Activated naive CD4-positive, alpha-beta T cell treated with anti-CD3 and anti-CD28 coated beads, Interleukin-2, amount 50 U/mL, for 24 hours (primary cell): Measurements from ENCODE around the gene AFDN.

ENCODE experiments used
- H3K27ac Mint-ChIP-seq: one replicate; pipeline ENCODE4 v1.8.0; 2021; ENCODE audit warnings: mild to moderate bottlenecking, mixed read lengths
- H3K27me3 Mint-ChIP-seq: one replicate; pipeline ENCODE4 v1.8.0; 2021; ENCODE audit warnings: mixed read lengths
- H3K36me3 Mint-ChIP-seq: one replicate; pipeline ENCODE4 v1.8.0; 2021; ENCODE audit warnings: mixed read lengths
- H3K4me1 Mint-ChIP-seq: one replicate; pipeline ENCODE4 v1.8.0; 2021; ENCODE audit warnings: mixed read lengths
- H3K4me3 Mint-ChIP-seq: one replicate; pipeline ENCODE4 v1.8.0; 2021; ENCODE audit warnings: mild to moderate bottlenecking, mixed read lengths
- H3K9me3 Mint-ChIP-seq: one replicate; pipeline ENCODE4 v1.8.0; 2021; ENCODE audit warnings: mixed read lengths

AFDN gene

DNA sequence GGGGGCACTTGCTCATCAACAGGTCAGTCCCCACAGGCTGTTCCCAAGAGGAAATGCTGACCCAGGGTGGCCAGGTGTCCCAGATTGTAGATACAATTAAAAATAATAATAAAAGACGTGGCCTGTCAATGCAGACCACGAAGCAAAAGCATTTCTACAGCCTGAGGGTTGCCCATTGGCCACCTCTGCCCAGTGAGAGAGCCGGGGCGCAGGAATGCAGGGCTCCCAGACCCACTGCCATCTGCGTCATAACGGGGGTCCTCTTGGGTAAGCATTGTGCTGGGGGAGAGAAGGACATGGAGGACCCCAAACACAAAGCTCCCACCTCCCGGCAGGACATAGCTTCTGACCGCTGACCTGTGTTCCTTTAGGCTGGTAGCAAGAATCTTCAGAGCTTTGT is 22.9 kb upstream of the AFDN start:
- Mint-ChIP-seq H3K4me3 (no peak overlapping the region), H3K27ac (no peak overlapping the region), H3K36me3 (no peaks in the 10 kb centered on the region), H3K4me1 (no peaks in the 10 kb centered on the region), H3K9me3 (no peaks in the 10 kb centered on the region), H3K27me3 (peaks cover 13% of the 10 kb centered on the region)

DNA sequence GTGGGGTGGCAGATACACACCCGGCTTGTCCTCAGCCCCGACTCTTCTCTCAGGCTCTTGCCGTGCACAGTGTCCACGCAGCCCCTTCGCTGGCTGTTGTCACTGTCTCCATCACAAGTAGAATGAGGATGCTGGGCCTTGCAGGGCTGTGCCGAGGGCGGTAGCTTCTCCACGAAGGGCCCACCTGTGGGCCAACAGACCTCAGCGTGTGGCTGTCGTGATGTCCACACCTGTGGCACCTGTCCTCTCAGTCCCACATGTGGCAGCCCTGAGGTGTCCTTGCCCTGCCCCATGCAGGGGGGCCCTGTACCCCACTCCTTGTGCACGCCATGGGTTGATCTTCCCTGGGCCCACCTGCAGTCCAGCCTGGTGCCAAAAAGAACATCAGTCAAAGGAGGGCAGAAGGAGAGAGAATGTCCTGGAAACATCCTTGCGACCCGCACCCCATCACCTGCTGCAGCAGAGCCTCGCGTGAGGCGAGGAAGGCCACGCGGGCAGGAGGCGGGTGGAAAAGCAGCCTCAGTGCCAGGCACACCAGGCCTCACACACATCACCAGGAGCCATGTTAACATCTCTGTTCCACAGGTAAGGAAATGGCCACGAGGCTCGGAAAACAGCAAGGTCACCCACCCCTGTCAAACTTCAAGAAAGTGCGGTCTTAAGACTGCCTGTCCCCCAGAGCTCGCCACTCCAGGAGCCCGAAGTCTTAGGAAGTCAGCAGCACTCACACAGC is 22.3 kb upstream of the AFDN start:
- Mint-ChIP-seq H3K4me1 (no peaks in the 10 kb centered on the region), H3K9me3 (no peaks in the 10 kb centered on the region), H3K4me3 (no peak overlapping the region), H3K27me3 (peaks cover 14% of the 10 kb centered on the region), H3K36me3 (no peaks in the 10 kb centered on the region), H3K27ac (no peak overlapping the region)

DNA sequence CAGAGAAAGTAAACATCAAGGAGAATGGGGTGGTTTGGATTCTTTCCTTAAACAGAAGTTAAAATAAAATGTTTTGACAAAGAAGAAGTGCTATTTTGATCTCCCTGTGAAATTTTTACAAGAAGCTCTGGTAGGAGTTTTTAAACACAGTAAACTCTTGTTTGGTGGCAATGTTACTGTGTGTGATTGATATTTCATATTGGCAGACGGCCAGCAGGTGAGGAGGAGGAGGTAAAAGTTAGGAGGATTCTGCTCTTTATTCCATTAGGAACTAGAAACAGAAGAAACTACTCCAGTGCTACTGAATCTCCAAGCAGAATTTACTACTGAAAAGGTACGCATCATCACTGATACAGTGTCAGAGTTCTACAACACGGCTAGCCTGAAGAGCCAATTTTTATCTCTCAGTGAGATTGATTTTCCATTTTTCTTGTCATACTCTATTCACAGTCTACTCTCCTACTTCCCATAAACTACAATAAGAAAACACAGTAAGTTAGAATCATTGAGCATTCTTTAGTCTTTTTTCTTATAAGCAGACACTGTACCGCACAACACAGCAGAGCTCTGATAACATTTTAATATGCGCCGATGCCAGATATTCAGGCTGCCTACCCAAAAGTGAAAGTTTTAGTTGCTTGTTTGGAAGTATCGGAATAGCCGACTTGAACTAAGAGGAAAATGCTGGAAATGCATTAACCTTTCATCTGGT is 21.2 kb upstream of the AFDN start:
- no peaks in the 10 kb centered on the region for H3K4me1 Mint-ChIP-seq
- H3K9me3 Mint-ChIP-seq: no peaks in the 10 kb centered on the region
- no peaks in the 10 kb centered on the region for H3K36me3 Mint-ChIP-seq
- H3K27ac Mint-ChIP-seq: no peak overlapping the region
- no peak overlapping the region for H3K4me3 Mint-ChIP-seq
- H3K27me3 Mint-ChIP-seq: peaks cover 14% of the 10 kb centered on the region

DNA sequence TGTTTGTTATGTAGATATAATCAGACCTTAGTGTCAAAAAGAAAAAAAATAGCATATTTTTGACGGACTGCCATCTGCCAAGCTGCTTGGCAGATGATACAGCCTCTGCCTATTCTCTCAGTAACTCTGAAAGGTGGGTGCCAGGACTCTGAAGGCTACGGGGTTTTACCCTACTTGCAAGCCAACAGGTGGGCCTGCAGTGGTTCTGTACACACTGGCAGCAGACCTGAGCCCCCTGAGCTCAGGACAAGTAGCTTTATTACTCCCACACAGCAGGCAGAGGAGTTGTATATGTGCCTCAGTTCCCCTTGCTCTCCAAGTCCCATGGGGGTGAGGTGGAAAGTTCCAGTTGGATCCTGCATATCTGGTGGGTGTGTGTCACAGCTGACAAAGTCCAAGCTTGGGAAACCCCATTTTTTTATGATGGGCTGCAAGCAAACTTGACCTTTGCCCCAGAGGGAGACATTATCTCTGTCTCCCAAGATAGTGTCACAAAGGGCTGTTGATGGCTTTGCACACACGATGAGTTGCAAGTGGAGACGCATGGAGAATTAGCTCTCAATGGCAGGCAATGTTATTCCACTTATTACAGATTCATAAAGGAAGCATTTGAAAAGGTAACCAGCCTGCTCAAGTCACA is 20.5 kb upstream of the AFDN start:
- no peaks in the 10 kb centered on the region for H3K4me1 Mint-ChIP-seq
- H3K36me3 Mint-ChIP-seq: no peaks in the 10 kb centered on the region
- no peak overlapping the region for H3K4me3 Mint-ChIP-seq
- H3K27me3 Mint-ChIP-seq: peaks cover 16% of the 10 kb centered on the region
- H3K9me3 Mint-ChIP-seq: no peaks in the 10 kb centered on the region
- no peak overlapping the region for H3K27ac Mint-ChIP-seq

DNA sequence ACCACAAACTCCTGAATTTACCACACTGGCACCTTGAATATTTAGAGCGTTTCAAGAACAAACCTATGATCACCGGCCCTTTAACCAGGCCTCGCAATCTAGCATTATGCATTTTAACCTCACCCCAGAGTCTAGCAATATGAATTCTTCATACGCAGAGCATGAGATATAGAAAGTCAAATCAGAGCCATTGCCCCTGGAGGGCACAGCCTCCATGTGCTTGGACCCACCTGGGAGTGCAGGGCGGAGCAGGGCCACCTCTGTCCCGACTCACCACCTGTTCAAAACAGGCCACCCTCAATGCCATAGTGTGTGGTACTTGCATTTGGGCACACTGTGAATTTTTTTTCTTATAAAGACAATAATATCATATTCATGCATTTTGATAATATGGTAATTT is 19.5 kb upstream of the AFDN start:
- Mint-ChIP-seq H3K4me1 (no peaks in the 10 kb centered on the region), H3K36me3 (no peaks in the 10 kb centered on the region), H3K27me3 (peaks cover 20% of the 10 kb centered on the region), H3K4me3 (no peak overlapping the region), H3K9me3 (no peaks in the 10 kb centered on the region), H3K27ac (no peak overlapping the region)

DNA sequence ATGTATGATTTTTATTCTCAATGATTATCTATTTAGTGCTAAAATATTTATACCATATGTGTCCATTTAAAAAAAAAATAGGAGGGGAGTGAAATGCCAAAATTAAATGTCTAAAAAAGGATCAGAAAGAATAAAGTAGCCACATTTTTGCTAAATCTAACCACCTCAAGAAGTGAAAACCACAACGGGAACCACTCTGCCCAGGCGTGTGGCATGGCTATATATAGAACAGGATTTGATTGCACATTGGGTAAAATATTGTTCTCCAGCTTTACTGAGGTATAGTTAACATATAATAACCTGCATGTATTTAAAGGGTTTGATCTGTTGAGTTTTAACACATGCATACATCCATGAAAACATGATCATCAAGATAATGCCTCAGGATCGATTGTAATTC is 19.0 kb upstream of the AFDN start:
- H3K36me3 Mint-ChIP-seq: no peaks in the 10 kb centered on the region
- H3K4me3 Mint-ChIP-seq: no peak overlapping the region
- H3K9me3 Mint-ChIP-seq: no peaks in the 10 kb centered on the region
- H3K4me1 Mint-ChIP-seq: no peaks in the 10 kb centered on the region
- peaks cover 21% of the 10 kb centered on the region for H3K27me3 Mint-ChIP-seq
- no peak overlapping the region for H3K27ac Mint-ChIP-seq

DNA sequence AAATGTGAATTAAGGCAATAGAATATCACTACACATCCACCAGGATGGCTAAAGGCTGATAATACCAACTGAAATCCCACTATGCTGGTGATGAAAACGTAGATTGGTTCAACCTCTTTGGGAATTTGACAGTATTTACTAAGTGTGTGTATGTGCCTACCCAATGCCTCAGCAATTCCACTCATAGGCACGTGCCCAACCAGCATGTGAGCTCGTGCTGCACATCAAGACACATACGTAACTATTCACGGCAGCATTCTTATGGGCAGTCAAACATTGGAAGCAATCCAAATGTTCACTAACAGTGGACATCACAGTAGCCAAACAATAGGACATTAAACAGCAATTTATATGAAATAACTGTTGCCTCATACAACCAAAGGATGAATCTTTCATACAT is 15.7 kb upstream of the AFDN start:
- Mint-ChIP-seq H3K9me3 (no peaks in the 10 kb centered on the region), H3K27ac (no peak overlapping the region), H3K4me1 (no peaks in the 10 kb centered on the region), H3K36me3 (no peaks in the 10 kb centered on the region), H3K27me3 (peaks cover 11% of the 10 kb centered on the region), H3K4me3 (no peak overlapping the region)

DNA sequence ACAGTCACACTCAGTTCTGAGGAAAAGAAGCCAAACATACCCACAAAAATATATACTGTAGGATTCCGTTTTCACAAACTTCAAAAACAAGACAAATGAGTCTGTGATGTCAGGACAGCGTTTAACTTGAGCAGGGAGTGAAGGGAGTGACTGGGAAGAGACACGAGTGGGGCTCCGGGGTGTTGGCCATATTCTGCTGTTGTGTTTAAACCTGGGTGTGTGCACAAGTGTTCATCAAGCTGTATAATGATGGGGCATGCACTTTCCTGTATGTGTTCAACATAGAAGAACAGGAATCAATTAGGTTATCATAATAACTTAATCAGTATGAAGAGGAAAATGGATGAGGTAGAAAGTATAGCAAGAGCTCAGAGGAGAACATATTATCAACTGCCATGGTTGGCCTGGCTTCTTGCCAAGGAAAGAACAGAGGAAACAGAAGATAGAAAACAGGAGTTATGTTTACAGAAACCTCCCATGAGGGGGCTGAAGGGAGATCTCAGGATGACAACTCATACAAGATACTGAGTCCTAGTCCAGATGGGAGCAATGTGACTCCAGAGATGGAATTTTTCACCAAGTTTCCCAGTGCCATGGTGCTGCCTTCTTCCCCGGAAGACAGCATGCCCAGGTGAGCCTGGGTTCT is 15.1 kb upstream of the AFDN start:
- Mint-ChIP-seq H3K27ac (no peak overlapping the region), H3K4me3 (no peak overlapping the region), H3K4me1 (no peaks in the 10 kb centered on the region), H3K27me3 (peaks cover 11% of the 10 kb centered on the region), H3K36me3 (no peaks in the 10 kb centered on the region), H3K9me3 (no peaks in the 10 kb centered on the region)

DNA sequence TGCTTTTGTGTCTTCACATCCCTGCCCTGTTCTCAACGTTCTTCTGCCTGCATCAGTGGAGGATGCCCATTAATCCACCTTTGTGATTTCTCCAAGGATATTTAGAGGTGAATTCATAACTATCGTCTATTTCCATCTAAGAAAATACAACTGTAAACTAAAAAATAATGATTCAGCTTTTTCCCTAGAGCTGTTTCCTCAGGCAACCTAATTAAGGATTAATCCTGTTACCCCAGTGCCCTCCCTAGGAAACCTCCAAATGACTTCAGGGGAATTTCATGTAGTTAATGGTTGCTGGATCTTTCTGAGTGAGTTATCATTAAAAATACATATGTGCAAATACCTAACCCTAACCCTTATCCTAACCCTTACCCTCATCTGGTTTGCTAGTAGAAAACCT is 14.6 kb upstream of the AFDN start:
- no peak overlapping the region for H3K4me3 Mint-ChIP-seq
- no peaks in the 10 kb centered on the region for H3K9me3 Mint-ChIP-seq
- no peaks in the 10 kb centered on the region for H3K36me3 Mint-ChIP-seq
- peaks cover 13% of the 10 kb centered on the region for H3K27me3 Mint-ChIP-seq
- H3K27ac Mint-ChIP-seq: no peak overlapping the region
- no peaks in the 10 kb centered on the region for H3K4me1 Mint-ChIP-seq

DNA sequence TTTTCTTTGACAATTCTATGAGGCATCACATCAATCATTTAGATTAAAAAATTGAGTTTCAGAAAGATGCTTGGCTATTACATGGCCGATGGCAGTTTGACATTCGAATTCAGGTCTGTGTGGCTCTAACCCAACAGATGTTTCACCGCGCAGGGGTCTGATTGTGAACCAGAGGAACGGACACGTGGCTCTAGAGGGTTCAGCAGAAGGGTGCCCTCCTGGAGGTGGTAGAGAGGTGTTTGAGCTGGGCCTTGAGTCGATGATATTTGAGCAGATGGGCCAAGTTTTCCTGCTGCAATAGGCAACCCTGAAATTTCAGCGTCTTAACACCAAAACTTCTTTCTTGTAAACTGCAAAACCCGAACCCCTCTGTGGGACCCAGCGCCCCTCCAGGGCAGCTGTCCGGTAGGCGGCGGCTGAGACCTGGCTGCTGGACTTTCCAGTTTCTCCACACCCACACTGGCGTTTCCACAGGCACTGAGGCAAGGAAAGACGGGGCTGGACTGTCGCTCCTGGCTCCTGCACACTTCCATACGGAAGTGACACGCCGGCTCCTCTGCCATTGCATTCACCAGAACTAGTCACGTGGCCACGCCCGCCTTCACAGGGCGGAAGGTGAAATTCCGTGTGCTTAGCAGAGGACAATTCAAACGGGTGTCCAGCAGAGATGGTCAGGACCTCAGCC is 11.3 kb upstream of the AFDN start:
- Mint-ChIP-seq H3K9me3 (no peaks in the 10 kb centered on the region), H3K4me3 (no peak overlapping the region), H3K36me3 (no peaks in the 10 kb centered on the region), H3K27me3 (peaks cover 21% of the 10 kb centered on the region), H3K27ac (no peak overlapping the region), H3K4me1 (no peaks in the 10 kb centered on the region)

DNA sequence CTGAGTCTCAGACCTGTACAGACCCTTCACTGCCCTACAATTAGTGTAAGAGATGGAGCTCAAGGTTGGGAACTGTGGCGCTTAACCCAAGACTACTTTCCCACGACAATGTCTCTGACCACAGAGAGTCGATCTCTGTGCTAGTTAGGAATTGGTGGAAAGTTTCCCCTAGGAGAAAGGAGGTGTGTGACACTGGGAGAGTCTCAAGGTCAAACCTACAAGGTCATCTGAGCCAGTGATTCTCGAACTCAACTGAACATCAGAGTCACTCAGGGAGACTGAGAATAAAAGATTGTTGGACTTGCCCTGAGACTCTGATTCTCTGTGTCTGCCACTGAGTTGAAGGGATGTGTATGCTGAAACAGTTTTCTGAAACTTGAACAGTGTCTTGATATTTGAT is 9.7 kb upstream of the AFDN start:
- no peak overlapping the region for H3K4me3 Mint-ChIP-seq
- peaks cover 18% of the 10 kb centered on the region for H3K27me3 Mint-ChIP-seq
- no peaks in the 10 kb centered on the region for H3K4me1 Mint-ChIP-seq
- H3K36me3 Mint-ChIP-seq: no peaks in the 10 kb centered on the region
- H3K27ac Mint-ChIP-seq: no peak overlapping the region
- H3K9me3 Mint-ChIP-seq: no peaks in the 10 kb centered on the region

DNA sequence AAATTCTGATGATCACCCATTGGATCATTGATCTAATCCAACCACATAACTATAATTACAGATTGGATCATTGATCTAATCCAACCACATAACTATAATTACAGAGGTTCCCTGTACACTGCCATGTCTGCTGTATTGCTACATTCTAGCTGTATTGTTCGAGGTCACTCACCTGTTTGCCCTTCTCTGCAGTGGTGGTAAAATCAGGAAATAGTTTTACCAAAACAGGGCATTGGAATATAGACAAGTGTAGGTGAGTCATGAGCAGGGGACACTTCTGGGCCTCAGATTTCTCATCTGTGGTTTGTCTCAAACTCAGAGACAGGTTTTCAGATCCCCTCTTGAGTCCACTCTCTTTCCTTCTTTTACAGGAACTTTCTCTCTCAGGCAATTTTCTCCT is 9.0 kb upstream of the AFDN start:
- peaks cover 17% of the 10 kb centered on the region for H3K27me3 Mint-ChIP-seq
- H3K4me3 Mint-ChIP-seq: no peak overlapping the region
- H3K27ac Mint-ChIP-seq: no peak overlapping the region
- no peaks in the 10 kb centered on the region for H3K36me3 Mint-ChIP-seq
- no peaks in the 10 kb centered on the region for H3K9me3 Mint-ChIP-seq
- no peaks in the 10 kb centered on the region for H3K4me1 Mint-ChIP-seq

DNA sequence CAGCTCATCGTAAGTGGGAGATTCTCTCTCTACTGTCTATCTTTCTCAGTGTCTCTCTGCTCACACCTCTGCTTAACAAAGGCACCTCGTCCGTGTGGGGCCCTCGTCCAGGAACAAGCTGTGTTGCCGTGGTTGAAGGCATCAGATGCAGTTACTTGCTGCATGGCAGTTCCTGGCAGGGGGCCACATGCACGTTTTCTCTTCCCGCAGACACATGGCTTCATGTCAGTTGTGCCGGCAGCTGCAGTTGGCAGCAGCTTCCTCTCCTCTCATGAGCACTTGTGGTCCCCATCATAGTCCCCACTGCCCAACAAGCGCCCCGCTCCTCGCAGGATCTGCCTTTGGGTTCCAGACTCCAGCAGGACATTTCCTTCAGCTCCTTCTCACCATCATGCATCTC is 7.1 kb upstream of the AFDN start:
- Mint-ChIP-seq H3K27me3 (peaks cover 21% of the 10 kb centered on the region), H3K4me1 (no peaks in the 10 kb centered on the region), H3K9me3 (no peaks in the 10 kb centered on the region), H3K4me3 (no peak overlapping the region), H3K27ac (no peak overlapping the region), H3K36me3 (no peaks in the 10 kb centered on the region)

DNA sequence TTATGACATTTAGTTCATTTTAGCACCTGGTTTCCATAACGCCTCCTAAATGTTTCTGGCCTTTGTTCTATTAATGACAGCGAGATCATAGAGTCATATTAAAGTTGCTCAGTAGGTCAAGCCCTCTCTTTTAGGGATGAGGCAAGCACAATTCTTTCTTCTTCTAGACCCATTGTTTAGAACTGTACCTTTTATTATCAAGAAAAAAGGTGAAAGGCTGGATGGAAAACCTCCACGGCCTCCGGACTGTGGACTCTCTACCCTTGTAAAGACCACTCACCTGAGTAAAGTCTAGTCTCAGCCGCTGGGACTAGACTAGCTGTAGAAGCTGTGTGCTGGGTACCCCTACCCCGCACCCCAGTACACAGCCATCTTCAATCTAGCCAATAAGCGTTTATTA is 6.0 kb upstream of the AFDN start:
- H3K9me3 Mint-ChIP-seq: no peaks in the 10 kb centered on the region
- no peaks in the 10 kb centered on the region for H3K36me3 Mint-ChIP-seq
- no peak overlapping the region for H3K27ac Mint-ChIP-seq
- H3K27me3 Mint-ChIP-seq: peaks cover 31% of the 10 kb centered on the region
- no peak overlapping the region for H3K4me3 Mint-ChIP-seq
- H3K4me1 Mint-ChIP-seq: peaks cover 4% of the 10 kb centered on the region

DNA sequence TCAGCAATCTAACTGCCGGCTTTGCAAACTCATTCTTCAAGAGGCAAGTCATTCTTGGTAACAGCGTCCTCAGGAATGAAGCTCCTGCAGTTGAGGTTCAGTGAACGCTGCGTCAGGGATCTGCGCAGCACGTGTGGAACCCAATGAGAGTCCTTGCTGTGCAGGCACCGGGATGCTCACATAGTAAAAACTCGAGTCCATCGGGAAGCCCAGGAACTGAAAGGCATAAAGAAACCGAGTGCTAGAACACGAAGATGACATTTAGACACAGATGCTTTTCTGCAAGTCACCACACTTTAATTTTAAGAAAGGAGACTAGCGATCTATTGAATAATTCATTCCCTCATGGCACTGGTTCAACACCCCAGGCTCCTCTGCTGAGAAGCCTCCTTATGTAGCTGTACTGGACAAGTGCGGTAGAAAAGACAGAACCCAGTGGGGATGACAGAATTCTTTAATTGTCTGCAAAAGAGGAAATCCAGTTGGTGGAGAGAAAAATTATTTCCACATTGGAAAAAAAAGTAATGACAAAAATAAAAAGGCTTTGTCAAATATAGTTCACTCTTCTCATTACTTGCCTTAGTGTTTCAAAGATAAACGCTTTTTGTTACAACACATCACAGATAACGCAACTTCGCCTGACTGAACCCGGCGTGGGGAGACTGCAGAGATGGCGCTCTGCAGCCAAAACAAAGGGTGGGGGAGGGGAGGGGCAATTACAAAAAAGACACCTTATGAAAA is 1.9 kb upstream of the AFDN start:
- no peak overlapping the region for H3K27ac Mint-ChIP-seq
- peaks cover 38% of the 10 kb centered on the region for H3K27me3 Mint-ChIP-seq
- no peaks in the 10 kb centered on the region for H3K36me3 Mint-ChIP-seq
- peak overlapping the region; percentile 15 for H3K4me3 Mint-ChIP-seq
- no peaks in the 10 kb centered on the region for H3K9me3 Mint-ChIP-seq
- H3K4me1 Mint-ChIP-seq: peaks cover 18% of the 10 kb centered on the region
